ENCODE measurements around the gene COL4A2.

GRCh38 chr13:110377178-110377825 is 70.2 kb downstream of the COL4A2 start:
- TF ChIP-seq CTCF (IDR thresholded peaks at IDR 0.05): no peak
- no peak for TF ChIP-seq POLR2A (IDR thresholded peaks at IDR 0.05)
